Endothelial cell of umbilical vein (primary cell): Measurements from ENCODE around the gene LUZP2.
A peak's percentile ranks its signal among the peaks of the same experiment; 100 is the strongest.

Experiments
- EZH2 ChIP-seq: IDR thresholded peaks from 2 replicates; pipeline ENCODE4 v1.6.1; 2012; ENCODE audit warnings: borderline replicate concordance, low read depth, mild to moderate bottlenecking, moderate library complexity, low read length, inconsistent platforms; ENCODE audit not compliant: severe bottlenecking
- FOS ChIP-seq: IDR thresholded peaks from 2 replicates; pipeline ENCODE4 v1.6.1; 2011; ENCODE audit warnings: mild to moderate bottlenecking, low read length, moderate library complexity, borderline replicate concordance; ENCODE audit not compliant: insufficient read depth
- MYC ChIP-seq: IDR thresholded peaks from one replicate; pipeline ENCODE4 v1.6.1; 2011; ENCODE audit warnings: mild to moderate bottlenecking, low read depth, low read length
- POLR2A ChIP-seq: IDR thresholded peaks from 2 replicates; pipeline ENCODE4 v1.6.1; 2012; ENCODE audit warnings: low read depth, mild to moderate bottlenecking, control low read depth, low read length
- POLR2AphosphoS5 ChIP-seq: IDR thresholded peaks from 2 replicates; pipeline ENCODE4 v1.6.1; 2012; ENCODE audit warnings: low read depth, mild to moderate bottlenecking, control low read depth, low read length, moderate library complexity; ENCODE audit not compliant: insufficient read depth
- TF ChIP-seq, protein P1 (sequence below), 2 donors: IDR thresholded peaks; 1 replicate in 1 of 2; 2 replicates in 1 of 2; pipeline ENCODE4 v1.5.1; 2011; ENCODE audit warnings: low read length in 2 of 2, mild to moderate bottlenecking in 2 of 2, moderate library complexity in 2 of 2, control low read depth in 1 of 2, inconsistent platforms in 1 of 2, low read depth in 1 of 2; ENCODE audit not compliant: insufficient read depth in 1 of 2; ENCODE audit errors: extremely low read depth in 1 of 2
- TF ChIP-seq, protein P2 (sequence below): IDR thresholded peaks from 2 replicates; pipeline ENCODE4 v1.6.1; 2011; ENCODE audit not compliant: insufficient read depth, insufficient read length

DNA sequence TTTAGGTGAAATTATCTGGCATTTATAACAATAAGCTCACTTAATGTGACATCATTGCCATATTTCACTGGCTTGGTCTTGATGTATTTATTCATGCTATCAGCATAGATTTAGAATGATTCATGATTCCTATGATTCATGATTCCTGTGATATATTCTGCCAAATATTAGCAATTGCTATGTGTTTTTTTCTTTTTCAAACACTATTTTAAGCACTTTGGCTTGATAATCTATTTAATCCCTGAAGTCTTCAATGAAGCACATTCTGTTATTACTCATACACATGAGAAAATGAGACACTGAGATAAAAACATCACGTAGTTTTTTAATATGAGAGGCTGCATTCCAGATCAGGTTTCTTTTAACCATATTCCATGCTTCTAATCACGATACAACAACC lies 78.5 kb downstream of the LUZP2 start:
- TF ChIP-seq, protein P1, sequence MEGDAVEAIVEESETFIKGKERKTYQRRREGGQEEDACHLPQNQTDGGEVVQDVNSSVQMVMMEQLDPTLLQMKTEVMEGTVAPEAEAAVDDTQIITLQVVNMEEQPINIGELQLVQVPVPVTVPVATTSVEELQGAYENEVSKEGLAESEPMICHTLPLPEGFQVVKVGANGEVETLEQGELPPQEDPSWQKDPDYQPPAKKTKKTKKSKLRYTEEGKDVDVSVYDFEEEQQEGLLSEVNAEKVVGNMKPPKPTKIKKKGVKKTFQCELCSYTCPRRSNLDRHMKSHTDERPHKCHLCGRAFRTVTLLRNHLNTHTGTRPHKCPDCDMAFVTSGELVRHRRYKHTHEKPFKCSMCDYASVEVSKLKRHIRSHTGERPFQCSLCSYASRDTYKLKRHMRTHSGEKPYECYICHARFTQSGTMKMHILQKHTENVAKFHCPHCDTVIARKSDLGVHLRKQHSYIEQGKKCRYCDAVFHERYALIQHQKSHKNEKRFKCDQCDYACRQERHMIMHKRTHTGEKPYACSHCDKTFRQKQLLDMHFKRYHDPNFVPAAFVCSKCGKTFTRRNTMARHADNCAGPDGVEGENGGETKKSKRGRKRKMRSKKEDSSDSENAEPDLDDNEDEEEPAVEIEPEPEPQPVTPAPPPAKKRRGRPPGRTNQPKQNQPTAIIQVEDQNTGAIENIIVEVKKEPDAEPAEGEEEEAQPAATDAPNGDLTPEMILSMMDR (IDR thresholded peaks at IDR 0.05; ENCODE audit: extremely low read depth in 1 of 2, insufficient read depth in 1 of 2, low read depth in 1 of 2, low read length in 2 of 2): no peak
- TF ChIP-seq EZH2 (no peak), POLR2A (no peak), POLR2AphosphoS5 (no peak), FOS (peak; percentile 94), MYC (no peak)
- TF ChIP-seq, protein P2, sequence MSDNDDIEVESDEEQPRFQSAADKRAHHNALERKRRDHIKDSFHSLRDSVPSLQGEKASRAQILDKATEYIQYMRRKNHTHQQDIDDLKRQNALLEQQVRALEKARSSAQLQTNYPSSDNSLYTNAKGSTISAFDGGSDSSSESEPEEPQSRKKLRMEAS: no peak
